Daoy (cell line): ENCODE data around the gene CALCA. TPM values are rescaled to one million over a fixed set of nuclear protein-coding genes. Genes with fewer than 3 reads are reported as not detected.

Experiments
- DNase-seq: peaks from one replicate; pipeline ENCODE4 v3.0.0-alpha.2; 2015; ENCODE audit warnings: low read depth
- total RNA-seq: library from RNA; depleted of rRNA; stranded (reverse); fragments of >200 nt; shearing (Covaris generic); gene quantifications from 2 replicates; pipeline ENCODE4 v1.2.3, GENCODE V29; 2014; rRNA removed

The CALCA gene
- total RNA-seq, 1 experiment from 2014 or later, result not detected

DNA sequence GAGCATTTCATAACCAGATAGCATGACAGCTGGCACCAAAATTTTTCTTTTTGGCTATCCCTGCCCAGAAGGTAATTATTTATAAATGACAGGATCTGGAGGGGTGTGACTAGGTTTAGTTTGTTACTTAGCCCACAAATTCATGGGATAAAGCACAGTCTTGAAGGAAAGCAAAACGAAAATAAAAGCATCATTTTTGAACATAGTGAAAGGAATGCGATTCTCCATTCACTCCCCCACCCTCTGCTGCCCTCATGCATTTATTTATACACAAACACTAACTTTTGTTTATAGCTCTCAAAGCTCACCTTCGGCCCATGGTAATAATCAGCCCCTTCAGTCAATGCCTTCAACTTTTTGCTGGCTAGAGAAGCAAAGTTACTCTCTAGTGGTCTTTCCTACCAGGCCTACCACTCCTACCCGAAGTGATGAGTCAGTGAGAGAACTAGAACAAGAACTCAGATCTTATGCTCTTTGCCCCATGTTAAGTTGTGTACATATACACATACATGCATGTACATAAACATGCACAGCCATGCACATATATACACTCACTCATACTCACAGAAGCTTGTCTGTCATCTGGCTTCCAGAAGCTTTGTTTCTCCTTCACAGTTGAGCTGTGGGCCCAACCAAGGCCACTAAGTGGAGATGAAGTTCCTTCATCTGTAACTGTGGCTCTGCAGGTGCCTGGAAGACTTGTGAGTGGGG is 22.6 kb downstream of the CALCA start:
- DNase-seq, result no peak

DNA sequence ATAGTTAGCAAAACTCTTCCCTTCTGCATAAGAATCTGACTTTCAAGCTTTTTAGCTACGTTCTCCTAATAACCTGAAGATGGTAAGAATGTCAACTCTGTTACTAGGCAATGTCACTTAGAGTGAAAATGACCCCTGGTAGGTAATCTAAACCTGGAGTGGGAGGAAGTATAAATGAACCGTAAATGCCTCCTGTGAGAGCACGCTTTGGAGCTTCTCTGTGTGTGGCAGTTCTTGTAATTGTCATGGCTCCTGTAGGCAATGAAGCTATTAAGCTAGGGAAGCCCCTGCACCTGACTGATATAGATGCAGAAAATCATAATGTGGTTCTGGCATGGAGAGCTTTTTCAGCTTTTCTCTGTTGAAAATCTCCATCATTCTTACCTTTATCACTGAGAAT is 29.4 kb downstream of the CALCA start:
- DNase-seq, result no peak

DNA sequence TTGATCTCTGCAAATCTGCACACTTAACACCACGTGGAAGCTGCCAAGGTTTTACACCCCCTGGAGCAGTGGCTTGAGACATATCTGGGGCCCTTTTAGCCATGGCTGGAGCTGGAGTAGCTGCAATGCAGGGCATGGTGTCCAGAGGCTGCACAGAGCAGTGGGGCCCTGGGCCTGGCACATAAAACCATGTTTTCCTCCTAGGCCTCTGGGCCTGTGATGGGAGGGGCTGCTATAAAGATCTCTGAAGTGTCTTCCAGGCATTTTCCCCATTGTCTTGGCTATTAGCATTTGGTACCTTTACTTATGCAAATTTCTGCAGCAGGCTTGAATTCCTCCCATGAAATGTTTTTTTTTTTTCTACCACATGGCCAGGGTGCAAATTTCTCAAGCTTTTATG is 33.2 kb downstream of the CALCA start:
- no peak for DNase-seq

DNA sequence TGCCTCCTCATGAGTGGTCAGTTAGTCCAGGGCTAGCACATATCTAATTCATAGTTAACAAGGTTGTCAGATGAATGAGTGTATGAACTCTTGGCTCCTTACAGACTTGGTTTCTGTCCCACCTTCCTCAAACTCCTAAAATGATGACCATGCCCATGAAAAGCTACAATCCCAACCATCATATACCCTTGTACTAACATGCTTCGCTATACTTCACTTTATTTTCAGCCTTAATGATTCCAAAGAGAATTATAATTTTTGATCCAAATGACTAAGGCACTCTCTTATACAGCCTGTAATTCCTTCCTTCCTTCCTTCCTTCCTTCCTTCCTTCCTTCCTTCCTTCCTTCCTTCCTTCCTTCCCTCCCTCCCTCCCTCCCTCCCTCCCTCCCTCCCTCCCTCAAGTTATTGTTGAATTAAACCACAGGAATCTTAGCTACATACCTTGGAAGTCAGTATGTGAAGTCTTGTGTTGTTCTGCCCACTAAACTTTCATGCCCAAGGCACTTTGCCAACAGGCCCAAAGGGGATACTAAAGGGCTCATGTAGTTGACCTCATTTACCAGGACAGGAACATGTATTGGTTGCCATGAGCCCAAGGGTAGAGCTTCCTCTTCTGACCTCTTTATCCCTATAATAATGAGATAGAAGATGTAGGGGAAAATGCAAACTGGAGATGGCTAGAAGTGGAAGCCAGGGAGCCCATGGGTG is 37.4 kb downstream of the CALCA start:
- DNase-seq, result no peak

DNA sequence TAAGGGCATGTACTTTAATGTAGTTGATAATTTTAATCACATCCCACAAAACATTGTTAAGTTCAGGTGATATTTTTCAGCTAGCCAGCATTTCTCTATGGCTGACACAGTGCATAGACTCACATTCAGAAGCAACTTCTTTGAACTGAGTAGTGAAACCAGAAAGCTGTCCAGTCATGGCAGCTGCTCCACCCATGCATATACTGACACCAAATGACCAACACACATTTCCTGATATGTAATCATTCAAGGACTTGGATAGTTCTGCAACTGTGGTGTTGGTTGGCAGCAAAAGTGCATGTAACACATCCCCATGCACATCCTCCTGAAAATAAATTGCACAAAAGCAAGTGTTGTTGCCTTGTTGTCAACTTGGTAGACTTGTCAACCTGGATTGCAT is 39.7 kb downstream of the CALCA start:
- DNase-seq, result no peak

DNA sequence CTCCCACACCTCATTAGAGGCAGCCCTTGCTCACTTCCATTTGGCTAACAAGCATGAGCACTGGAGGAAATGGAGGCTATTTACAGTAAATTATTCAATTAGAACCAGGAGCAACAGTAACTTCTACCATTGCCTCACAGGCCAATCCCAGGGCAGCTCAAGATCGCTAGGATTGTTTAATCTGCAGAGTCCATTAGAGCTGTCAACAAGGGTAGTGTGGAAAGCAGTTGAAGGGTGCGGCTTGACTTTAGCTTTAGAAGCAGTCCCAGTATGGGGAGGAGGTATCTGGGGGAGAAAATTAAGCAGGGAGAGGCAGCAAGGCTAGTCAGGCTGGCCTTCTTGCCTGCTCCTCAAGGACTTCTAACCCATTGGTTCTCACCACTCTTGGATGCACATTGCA is 41.8 kb downstream of the CALCA start:
- no peak for DNase-seq

DNA sequence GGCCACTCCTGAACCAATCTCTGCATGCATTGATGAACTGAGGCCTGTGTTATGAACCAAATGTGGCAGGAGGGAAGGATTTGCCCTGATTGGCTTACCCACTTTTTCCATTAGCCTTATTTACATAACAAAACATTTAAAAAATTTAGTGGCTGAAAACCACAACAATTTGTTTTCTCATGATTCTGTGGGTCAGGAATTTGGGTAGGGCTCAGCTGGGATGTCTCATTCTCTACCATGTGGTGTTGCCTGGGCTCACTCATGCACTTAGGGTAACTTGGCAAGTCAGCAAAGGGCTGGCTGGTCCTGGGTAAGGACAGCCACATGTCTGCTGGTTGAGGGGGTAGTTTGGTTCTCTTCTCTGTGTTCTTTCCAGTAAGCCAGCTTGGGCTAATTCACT is 45.0 kb downstream of the CALCA start:
- no peak for DNase-seq

DNA sequence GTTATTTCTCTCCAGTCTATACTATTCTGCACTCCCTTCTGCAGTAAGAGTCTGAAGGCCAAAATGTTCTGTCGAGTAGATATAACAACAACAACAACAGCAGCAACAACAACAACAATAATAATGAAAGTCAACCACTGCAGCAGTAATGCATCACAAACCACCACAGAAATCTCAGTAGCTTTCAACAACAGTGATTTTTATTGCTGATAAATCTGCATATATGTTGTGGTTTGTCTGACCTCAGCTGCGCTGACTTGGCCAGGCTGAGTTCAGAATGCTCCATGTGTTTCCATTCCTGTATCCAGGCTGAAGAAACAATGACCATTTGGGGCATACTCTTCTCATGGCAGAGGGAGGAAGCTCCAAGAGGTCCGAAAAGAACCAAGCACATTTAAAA is 47.8 kb downstream of the CALCA start:
- no peak for DNase-seq

Other genes with a start within 250 kb of the CALCA start
- gene CYP2R1, start 80.1 kb downstream of the CALCA start, total RNA-seq, result 9.8 and 20.0 TPM in 2 replicates
- not detected in 2 replicates for gene CALCB, start 101.2 kb upstream of the CALCA start, total RNA-seq
- not detected in 2 replicates for gene INSC, start 142.6 kb upstream of the CALCA start, total RNA-seq